Smooth muscle cell (in vitro differentiated cells): ENCODE data around the gene SCN5A. TPM values are rescaled to one million over a fixed set of nuclear protein-coding genes. Genes with fewer than 3 reads are reported as not detected.

ENCODE experiments used
- DNase-seq: peaks from one replicate; lab custom pipeline; 2025; ENCODE audit not compliant: unreplicated experiment; lab: John Stamatoyannopoulos, UW
- H2AFZ ChIP-seq: fragments of 200-600 bp; sonication (generic); 2 replicates; pipeline ENCODE4 v1.6.0; 2016; ENCODE audit warnings: antibody characterized with exemption, low read depth, mild to moderate bottlenecking
- H3F3A ChIP-seq: fragments of 200-600 bp; sonication (generic); 2 replicates; pipeline ENCODE4 v1.6.0; 2017; ENCODE audit warnings: antibody characterized with exemption, low read depth
- H3K27ac ChIP-seq: fragments of 200-600 bp; sonication (generic); 2 replicates; pipeline ENCODE4 v1.5.1; 2016; ENCODE audit warnings: low read depth, mild to moderate bottlenecking
- H3K27me3 ChIP-seq: fragments of 200-600 bp; sonication (generic); 2 replicates; pipeline ENCODE4 v1.6.1; 2016; ENCODE audit warnings: low read depth, mild to moderate bottlenecking
- H3K36me3 ChIP-seq: fragments of 200-600 bp; sonication (generic); 2 replicates; pipeline ENCODE4 v1.5.1; 2016; ENCODE audit warnings: low read depth
- H3K4me1 ChIP-seq: fragments of 200-600 bp; sonication (generic); 2 replicates; pipeline ENCODE4 v1.5.1; 2016; ENCODE audit warnings: low read depth
- H3K4me2 ChIP-seq: fragments of 200-600 bp; sonication (generic); 2 replicates; pipeline ENCODE4 v1.6.0; 2016; ENCODE audit warnings: mild to moderate bottlenecking
- H3K4me3 ChIP-seq: fragments of 200-600 bp; sonication (generic); 2 replicates; pipeline ENCODE4 v1.5.1; 2016; ENCODE audit warnings: mild to moderate bottlenecking
- H3K79me2 ChIP-seq: fragments of 200-600 bp; sonication (generic); 2 replicates; pipeline ENCODE4 v1.6.0; 2016; ENCODE audit warnings: low read depth, mild to moderate bottlenecking
- H3K9ac ChIP-seq: fragments of 200-600 bp; sonication (generic); 2 replicates; pipeline ENCODE4 v1.6.0; 2016; ENCODE audit warnings: low read depth
- H3K9me3 ChIP-seq: fragments of 200-600 bp; sonication (generic); replicated peaks from 2 replicates; pipeline ENCODE4 v1.5.1; 2016; ENCODE audit warnings: low read depth
- H4K20me1 ChIP-seq: fragments of 200-600 bp; sonication (generic); 2 replicates; pipeline ENCODE4 v1.6.0; 2016; ENCODE audit warnings: low read depth
- CTCF ChIP-seq: fragments of 200-600 bp; sonication (generic); IDR thresholded peaks from 2 replicates; pipeline ENCODE4 v1.5.1; 2017; ENCODE audit warnings: borderline replicate concordance, mild to moderate bottlenecking, antibody characterized with exemption; ENCODE audit not compliant: insufficient read depth, poor library complexity, severe bottlenecking
- WGBS: methylation state at CpG from one replicate; pipeline ENCODE4 v1.1.7; 2016; ENCODE audit warnings: low lambda C conversion rate; 5-methylcytosine and 5-hydroxymethylcytosine counted together
- polyA plus RNA-seq: library from polyadenylated mRNA; unstranded; fragments of >200 nt; fragmentation: Nextera tagmentation; extraction: Ambion mirVana; gene quantifications from 2 replicates; pipeline ENCODE4 v1.2.1, GENCODE V29; 2016
- total RNA-seq: library from RNA; depleted of rRNA; stranded (reverse); fragments of >200 nt; gene quantifications from 2 replicates; pipeline ENCODE4 v1.2.3, GENCODE V29; 2014

SCN5A gene
- total and polyA plus RNA-seq, 2 experiments from 2014 or later = 0.93 to 3.4 TPM

- H3K79me2 ChIP-seq = no peaks in the 10 kb centered on the region
- H3K4me2 ChIP-seq = no peak overlapping the region
- peaks cover 45% of the 10 kb centered on the region for H3K27me3 ChIP-seq
- no peak for DNase-seq
- no peaks in the 10 kb centered on the region for H3K36me3 ChIP-seq
- no peak for TF ChIP-seq CTCF
- H2AFZ ChIP-seq = no peak overlapping the region
- no peak overlapping the region for H3K9ac ChIP-seq
- H3K27ac ChIP-seq = no peak overlapping the region
- no peak overlapping the region for H3K4me3 ChIP-seq
- WGBS = 90% methylated on average over 6 of the region's 6 CpGs
- no peaks in the 10 kb centered on the region for H3K9me3 ChIP-seq
- peaks cover 11% of the 10 kb centered on the region for H3K4me1 ChIP-seq
- H4K20me1 ChIP-seq = no peaks in the 10 kb centered on the region
- no peaks in the 10 kb centered on the region for H3F3A ChIP-seq
These were observed 12.6 kb downstream of the SCN5A start for GRCh38 chr3:38636881-38637280.

DNA sequence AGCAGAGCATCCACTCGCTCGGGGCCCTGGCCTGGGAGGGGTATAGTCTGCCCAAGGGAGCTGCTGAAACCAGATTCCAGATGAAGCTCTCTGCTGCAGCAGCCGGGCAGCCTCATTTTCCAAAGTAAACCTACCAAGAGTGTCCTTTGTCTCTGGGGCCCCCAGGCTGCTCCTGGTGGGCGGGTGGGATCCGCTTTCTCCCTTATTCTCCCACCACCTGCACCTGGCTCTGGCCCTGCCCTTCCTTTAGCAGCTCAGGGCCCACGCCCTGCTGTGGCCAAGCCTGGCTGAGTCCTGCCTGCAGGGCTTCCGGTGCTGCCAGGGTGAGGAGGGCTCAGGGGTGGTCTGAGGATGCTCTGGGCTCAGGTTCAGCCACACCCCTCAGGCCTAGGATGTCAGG, 13.0 kb downstream of the SCN5A start:
- H2AFZ ChIP-seq = no peak overlapping the region
- H3K4me1 ChIP-seq = peaks cover 9% of the 10 kb centered on the region
- H4K20me1 ChIP-seq = no peaks in the 10 kb centered on the region
- H3K27me3 ChIP-seq = peaks cover 41% of the 10 kb centered on the region
- H3F3A ChIP-seq = no peaks in the 10 kb centered on the region
- no peak for DNase-seq
- no peak overlapping the region for H3K4me2 ChIP-seq
- no peak overlapping the region for H3K4me3 ChIP-seq
- no peak for TF ChIP-seq CTCF
- H3K36me3 ChIP-seq = no peaks in the 10 kb centered on the region
- 85% methylated on average over 7 of the region's 7 CpGs for WGBS
- H3K79me2 ChIP-seq = no peaks in the 10 kb centered on the region
- H3K9me3 ChIP-seq = no peaks in the 10 kb centered on the region
- H3K9ac ChIP-seq = no peak overlapping the region
- no peak overlapping the region for H3K27ac ChIP-seq

DNA sequence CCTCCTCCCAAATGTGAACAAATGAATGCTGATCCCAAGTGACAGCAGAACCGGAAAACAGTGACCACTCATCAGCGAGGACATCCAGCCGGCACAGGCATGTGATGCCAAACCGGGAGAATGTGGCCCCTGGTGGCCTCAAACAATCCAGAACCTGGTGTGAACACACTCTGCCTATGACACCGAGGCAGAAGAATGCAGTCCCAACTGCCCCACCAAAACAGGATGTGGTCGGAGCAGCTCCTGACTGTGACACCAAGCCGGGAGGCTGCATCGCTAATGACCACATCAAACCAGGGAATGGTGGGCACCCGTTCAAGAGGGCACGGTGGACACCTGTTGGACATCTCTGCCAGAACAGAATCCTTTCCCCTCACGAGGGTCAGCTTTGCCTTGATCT, 15.4 kb downstream of the SCN5A start:
- no peak overlapping the region for H3K4me3 ChIP-seq
- WGBS = 57% methylated on average over 11 of the region's 11 CpGs
- no peak for DNase-seq

More for the DNA sequence above, 15.4 kb downstream of the SCN5A start:
- peaks cover 6% of the 10 kb centered on the region for H3K4me1 ChIP-seq
- H3K27me3 ChIP-seq = peaks cover 23% of the 10 kb centered on the region
- H3K27ac ChIP-seq = no peak overlapping the region
- no peaks in the 10 kb centered on the region for H4K20me1 ChIP-seq
- no peak overlapping the region for H3K9ac ChIP-seq
- H3K9me3 ChIP-seq = no peaks in the 10 kb centered on the region
- H3K36me3 ChIP-seq = no peaks in the 10 kb centered on the region
- no peaks in the 10 kb centered on the region for H3F3A ChIP-seq
- H3K4me2 ChIP-seq = peak overlapping the region; percentile 26
- no peaks in the 10 kb centered on the region for H3K79me2 ChIP-seq
- H2AFZ ChIP-seq = no peak overlapping the region
- no peak for TF ChIP-seq CTCF
